CD4-positive, alpha-beta T cell treated with Interleukin-17A for 1 hour (primary cell): Measurements from ENCODE around the gene PLCD3.
"Not testable (repeated sequence)": the region's sequence is repeated elsewhere in the genome, so short reads cannot be mapped to it uniquely, and the experiment has no call there.

Source experiments
- DNase-seq: peaks from one replicate; pipeline ENCODE4 v3.0.0-alpha.2; 2020

The PLCD3 gene

DNA sequence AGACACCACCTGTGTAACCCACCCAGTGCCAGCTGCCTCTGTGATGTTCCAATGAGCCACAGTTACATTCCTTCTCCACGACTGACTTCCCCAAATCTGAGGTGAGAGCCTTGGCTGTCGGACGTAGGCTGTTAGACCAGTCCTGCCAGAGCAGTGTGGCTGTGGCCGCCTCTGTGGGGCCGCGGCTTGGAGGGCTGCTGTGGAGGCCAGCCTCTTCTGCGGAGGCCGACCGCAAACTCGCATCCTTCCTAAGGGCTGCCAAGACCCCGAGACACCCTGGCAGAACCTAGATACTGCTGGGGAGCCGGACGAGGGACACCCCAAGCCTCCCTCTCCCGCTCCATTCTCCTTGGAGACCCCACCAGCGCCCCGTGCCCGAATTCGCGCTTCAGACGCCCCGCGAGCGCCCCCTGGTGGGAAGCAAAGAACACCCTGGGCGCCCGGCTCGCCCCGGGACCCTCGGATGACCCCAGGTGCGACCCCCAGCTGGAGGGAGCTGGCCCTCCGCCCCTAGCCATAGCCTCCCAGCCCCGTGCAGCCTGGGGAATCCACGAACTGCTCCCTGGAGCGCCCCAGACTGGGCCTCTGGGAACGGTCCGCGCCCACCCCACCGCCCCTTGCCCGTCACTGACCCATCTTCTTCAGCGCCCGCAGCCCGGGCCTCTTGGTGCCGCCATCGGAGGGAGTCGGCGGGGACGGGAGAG, 547 bp downstream of the PLCD3 start:
- DNase-seq, result peak; percentile 37

DNA sequence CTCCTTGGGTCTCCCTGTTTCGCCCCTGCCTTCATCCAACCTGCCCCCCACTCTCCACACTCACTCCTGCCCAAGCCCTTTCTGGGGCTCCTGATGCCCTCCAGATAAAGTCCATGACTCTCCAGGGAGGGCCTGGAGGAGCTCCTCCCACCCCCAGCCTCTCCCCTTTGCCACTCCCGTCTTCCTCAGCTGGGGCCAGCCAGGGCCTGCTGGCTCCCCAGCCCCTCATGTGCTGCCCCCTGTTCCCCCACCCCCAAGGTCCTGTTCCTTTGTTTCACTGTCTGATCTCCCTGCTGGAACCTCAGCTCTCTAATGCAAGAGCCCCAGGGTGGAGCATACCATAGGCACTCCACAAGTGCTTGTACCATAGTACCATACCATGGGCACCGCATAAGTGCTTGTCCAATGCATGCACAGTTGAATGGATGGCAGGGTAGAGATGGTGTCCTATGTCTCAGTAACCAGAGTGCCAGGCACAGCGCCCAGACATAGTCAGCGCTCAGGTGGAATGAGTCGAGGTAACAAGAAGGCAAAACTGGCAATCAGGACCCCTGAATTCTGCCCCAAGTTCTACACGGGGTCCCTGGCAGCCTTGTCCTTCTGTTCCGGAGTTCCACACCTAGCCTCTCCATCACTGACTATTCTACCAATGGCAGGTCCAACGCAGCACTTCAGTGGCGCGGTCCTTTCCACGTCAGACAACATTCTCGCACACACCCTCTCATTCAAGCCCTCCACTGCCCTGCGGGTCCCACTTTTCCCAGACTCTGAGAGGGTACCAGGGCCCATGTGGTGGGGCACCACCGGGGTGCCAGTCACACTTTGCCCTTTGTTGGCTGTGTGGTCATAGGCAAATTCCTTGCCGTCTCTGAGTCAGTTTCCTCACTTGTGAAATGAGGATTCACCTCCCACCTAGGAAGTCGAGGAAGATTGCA, 1.4 kb downstream of the PLCD3 start:
- no peak for DNase-seq

DNA sequence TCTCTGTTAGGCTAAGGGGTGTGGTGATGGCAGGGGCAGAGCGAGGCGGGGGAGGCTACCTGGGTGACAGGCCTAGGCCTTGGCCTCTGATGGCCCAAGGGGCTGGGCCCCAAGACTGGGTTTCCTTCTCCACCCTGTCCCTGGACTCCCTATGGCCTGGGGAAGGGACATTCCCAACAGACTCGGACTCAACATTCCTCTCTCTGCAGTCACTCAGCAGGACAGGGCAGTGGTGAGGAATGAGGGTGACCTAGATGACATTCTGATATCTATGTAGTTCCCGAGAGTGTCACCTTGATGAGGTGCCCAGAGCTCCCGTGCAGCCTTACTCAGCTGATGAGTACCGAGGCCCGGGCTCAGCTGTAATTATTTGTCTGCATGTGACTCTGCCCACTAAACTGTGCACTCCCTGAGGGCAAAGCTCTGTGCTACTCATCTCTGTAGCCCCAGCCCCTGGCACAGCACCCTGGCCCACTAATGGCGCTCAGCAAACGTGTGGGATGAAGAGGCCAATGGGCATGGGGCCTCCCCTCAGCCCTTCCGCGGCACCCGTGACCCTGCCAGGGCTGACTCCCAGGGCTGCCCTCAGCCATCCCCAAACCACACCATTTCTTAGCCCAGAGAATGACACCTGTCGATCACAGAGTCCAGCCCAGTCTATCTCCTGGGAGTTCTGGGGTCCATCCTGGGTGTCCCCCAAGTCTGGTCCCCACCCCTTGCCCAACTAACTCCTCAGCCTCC, 2.2 kb downstream of the PLCD3 start:
- no peak for DNase-seq

DNA sequence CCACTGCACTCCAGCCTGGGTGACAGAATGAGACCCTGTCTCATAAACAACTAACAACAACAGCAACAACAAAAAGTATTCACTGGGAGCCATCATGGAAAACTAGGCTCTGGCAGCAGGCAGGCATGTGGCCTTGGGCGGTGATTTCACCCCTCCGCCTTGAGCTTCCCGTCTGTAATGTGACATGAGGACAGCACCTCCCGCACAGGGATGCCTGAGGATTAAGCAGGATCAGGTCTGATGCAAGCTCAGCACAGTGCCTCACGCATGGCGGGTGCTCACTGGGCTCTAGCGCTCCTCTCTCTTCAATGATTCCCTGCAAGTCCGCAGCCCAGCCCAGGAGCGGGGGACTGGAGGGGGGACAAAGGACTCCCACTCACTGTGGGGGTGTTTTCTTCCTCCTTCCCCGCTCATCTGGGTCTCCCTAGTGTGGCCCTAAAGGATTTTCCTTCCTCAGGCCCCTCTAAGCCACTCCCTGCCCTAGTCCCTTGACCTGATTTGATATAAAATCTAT, 2.8 kb downstream of the PLCD3 start:
- DNase-seq, result no peak

DNA sequence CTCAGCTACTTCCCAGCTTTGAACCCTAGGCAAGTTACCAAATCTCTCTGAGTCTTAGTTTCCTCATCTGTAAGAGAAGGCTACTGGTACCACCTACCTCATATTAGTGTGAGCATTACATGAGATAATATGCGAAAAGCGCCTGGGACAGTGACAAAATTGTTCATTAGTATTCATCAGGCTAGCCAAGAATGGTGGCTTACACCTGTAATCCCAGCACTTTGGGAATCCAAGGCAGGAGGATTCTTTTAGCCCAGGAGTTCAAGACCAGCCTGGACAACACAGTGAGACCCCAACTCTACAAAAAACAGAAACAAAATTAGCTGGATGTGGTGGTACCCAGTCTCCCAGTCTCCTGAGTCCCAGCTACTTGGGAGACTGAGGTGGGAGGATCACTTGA, 3.3 kb downstream of the PLCD3 start:
- DNase-seq, result no peak

DNA sequence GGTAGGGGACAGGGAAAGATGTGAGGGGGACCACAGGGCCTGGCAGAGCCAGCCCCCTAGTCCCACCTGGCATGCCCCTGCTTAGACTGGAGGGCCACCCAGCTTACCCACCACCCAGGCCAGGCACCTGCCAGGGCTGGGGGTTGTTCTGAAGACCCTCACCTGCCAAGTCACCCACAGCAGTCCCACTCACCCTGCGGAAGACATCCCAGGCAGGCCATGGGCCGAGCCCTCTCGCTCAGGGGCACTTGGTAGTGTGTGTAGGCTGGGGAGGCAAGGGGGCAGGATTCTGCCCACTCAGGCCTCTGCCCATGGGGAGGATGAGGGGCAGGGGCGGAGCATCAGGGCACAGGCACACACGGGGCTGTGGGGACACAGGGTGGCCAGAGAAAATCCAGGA, 4.0 kb downstream of the PLCD3 start:
- DNase-seq, result no peak

DNA sequence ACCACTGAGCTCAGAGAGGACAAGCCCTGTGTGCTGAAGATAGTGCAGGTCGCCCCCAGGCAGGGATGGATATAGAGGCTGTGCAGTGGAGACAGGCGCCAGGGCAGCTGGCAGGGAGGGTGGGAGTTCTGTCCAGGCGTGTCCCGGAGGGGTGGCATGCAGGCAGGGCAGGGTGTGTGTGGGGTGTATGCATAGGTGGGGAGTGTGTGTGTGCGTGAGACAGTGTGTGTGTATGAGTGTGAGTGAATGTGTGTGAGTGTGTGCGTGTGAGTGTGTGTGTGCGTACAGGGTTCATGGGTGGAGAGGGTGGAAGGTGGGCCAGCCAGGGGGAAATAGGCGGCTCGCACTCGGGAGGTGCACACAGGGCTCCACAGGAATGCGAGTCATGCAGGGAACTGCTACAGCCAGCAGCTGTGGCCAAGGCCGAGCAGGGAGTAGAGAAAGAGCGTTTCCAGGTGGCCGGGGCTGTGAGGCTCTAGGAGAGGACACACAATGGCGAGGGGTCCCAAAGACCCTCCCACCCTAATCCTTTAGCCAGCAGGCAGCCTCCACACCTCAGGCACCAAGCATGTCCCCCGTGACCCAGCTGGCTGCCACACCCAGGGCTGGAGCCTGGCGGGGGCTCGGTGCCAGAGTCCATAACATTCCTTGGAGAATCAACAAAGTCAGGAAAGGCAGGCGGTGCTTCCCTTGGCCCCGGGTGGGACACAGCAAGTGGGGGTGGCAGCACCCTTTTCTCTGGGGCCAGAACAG, 4.6 kb downstream of the PLCD3 start:
- DNase-seq, result no peak

DNA sequence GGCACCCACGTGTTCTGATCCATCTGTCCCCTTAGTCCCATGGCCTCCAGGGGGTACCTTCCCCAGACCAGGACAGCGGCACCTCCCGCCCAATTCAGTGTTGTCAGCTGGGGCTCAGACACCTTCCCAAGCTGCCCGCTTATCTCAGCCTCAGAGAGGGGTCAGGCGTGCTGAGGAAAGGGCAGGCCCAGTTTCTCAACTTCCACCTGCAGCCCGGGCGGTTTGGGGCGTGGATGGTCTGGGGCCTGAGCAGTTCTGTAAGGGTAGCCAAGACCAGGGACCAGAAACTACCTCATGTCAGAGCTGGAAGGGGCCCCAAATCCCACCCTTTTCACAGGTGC, 5.1 kb downstream of the PLCD3 start:
- DNase-seq, result no peak

DNA sequence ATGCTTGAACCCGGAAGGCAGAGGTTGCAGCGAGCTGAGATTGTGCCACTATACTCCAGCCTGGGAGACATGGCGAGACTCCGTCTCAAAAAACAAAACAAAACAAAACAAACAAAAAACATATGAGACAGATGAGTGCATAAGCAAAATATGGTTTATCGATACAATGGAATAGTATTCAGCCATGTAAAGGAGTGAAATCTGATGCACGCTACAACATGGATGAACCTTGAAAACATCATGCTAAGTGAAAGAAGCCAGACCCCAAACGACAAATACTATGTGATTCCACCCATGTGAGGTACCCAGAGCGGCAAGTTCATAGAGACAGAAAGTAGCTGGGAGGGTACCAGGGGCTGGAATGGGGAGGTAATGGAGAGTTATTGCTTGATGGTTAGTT, 6.8 kb downstream of the PLCD3 start:
- no peak for DNase-seq

DNA sequence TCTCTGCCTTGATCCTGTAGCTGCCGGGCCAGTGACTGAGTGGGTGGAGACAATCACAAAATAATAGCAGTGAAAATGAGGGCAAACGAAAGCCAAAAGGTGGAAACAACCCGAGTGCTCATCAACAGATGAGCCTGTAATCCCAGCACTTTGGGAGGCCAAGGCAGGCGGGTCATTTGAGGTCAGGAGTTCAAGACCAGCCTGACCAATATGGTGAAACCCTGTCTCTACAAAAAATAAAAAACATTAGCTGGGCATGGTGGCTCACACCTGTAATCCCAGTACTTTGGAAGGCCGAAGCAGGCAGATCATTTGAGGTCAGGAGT, 7.6 kb downstream of the PLCD3 start:
- not testable (repeated sequence) for DNase-seq

DNA sequence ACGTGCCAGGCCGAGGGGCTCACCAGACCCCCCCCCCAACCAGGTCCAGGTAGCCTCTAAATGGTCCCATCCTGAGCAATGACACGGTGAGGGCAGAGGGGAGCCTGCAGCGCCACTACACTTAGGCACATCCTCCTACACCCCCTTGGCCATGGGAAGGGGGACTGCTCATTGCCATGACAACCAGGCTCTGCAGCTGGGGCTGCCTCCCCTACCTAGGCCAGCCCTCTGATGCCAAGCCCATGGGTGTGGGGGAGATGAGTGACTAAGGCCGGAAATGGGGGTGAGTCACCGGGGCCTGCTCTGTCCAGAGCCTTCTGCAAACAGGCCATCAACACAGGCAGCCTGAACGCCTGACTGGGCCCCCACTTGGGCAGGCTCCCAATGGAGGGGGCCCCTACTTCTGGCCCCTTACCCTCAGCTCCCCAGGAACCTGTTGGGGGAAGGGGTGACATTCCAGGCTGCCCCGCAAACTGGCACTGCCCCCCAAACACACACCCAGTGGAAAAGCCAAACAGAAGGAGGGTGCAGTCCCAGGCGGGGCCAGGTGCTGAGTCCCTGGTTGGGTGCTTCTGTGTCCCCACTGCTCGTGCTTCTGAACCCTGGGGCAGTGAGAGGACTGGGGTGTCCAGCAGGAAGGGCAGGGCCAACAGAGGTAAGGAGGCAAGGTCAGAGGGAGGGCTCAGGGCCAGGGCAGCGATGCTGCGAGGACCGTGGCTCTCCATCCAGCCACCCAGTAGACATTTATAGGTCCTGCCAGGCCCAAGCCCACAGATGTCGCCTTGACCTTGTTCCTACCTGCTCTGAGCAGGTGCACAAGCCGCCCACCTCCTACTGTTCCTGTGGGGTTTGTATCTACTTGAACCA, 8.2 kb downstream of the PLCD3 start:
- peak; percentile 12 for DNase-seq

DNA sequence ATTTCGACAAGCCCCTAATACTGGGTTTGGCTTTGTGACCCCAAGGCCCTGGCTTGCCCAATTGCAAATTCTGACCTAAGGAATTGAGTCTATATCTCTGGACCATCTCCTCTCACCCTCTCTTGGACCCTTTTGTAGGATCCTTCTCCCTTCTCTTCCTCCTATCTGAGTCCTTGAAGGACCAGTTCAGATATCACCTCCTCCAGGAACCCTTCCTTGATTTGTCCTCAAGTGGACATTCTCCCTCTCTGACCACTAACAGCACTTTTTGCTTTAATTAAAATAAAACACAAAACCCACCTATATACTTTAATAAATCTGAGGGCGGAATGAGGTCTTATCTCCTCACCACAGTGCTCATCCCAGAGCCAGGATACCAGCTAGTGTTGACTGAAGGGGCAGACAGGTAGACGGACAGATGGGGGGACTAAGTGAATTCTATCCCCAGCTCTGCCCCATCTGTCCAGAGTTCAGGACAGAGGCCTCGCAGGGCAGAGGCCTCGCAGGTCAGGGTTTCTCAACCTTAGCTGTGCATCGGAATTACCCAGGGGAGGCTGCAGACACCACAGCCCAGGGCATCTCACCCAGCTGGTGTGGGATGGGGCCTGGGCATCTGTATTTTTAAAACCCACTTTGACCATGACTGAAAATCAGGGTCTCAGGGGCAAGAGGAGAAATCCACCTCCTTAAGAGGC, 9.1 kb downstream of the PLCD3 start:
- no peak for DNase-seq

DNA sequence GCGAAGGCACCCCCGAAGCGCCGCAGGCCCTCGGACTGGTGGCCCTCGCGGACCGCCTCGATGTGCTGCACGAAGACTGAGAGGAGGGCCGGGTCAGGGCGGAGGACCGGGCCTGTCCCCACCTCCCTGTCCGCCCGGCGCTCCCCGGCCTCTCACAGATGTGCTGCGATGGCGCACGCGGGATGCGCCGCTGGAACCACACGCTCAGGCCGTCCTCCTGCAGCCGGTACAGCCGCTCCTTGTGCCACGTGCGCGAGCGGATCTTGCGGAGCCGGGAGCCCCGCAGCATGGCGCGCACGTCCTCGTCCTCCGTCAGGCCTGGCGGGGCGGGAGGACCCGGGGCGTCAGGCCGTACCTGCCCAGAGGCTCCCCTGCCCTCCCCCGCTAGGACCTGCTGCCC, 11.3 kb downstream of the PLCD3 start:
- no peak for DNase-seq

DNA sequence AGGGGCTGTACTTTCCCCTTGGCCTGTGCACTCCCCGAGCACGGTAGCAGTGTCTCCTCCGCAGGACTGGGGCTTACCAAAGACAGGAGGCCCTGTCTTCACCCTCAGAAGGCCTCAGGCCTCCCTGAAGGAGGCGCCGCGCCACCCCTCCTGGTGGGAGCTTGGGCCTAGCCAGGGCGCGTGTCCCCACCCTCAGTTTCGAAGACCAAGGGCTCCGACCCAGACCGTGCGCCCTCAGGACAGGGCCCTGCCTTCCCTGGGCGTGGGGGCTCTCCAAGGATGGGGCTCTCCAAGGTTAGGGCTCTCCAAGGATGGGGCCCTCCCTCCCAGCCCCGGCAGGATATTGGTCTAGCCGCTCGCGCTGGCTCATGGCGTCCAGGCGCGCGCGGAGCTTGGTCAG, 11.8 kb downstream of the PLCD3 start:
- no peak for DNase-seq

DNA sequence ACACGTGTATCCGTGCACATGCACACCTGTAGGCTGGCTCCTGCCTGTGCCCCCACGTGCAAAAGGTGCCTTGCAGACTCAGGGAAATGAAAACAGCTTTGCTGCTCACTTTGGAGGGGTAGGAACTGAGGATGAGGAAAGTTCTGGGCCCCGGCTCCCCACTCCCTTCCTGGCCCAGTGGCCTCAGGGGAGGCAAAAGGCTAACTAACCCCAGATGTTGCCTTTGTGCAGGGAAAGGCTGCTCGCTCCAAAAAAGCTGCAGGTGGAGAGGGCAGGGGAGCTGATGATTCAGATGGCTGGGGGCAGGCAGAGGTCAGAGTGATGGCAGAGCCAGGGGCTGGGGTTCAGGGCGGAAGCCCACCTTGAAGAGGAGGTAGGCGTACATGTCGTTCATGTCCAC, 12.4 kb downstream of the PLCD3 start:
- no peak for DNase-seq

DNA sequence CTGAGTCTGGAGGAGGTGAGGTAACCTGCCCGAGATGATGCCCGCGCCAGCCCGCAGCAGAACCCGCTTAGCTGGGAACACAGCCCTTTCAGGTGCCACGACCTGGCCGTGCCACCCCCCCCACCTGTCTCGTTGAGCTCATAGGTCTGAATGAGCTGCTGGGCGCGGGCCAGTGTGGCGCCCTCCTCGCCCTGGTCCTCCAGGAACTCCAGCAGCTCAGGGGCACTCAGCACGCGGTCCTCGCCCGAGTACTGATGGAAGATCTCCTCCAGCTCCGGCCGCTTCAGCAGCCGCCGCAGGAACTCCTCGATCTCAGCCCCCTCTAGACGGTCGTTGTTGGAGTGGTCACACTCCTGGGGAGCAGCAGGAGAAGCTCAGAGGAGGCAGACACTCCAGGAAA, 13.6 kb downstream of the PLCD3 start:
- DNase-seq, result no peak

DNA sequence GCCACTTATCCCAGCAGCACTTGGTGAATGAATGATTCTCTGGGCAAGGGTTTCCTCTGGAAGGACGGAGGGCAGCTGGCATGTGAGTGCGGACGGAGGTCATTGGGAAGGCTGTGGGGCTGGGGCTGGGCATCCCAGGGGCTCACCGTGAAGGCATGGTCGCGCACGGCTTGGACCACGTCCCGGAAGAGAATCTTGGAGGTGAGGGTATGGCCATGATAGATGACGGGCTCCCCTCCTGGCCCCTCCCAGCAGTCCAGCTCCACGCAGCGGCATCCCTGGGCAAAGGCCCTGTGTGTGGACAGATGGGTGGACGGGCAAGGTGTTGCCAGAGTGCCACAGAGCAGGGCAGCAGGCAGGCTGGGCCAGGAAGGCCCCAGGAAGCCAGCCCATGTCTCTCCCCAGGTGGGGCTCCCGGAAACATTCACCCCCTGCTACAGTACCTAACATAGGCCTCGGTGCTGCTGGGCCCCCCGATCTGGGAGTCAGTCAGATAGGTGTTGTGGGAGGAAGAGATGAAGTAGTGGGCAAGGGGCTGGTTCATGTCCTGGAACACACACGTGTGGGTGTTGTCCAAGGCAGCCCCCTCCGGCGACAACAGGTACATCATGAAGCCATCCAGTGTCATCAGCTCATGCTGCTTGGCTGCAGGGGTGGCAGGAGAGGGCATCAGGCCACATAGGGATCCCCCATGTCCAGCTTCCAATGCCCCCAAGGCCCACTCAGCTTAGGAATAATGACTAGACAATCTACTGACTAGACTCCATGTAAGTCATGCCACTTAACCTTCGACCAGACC, 14.3 kb downstream of the PLCD3 start:
- no peak for DNase-seq

DNA sequence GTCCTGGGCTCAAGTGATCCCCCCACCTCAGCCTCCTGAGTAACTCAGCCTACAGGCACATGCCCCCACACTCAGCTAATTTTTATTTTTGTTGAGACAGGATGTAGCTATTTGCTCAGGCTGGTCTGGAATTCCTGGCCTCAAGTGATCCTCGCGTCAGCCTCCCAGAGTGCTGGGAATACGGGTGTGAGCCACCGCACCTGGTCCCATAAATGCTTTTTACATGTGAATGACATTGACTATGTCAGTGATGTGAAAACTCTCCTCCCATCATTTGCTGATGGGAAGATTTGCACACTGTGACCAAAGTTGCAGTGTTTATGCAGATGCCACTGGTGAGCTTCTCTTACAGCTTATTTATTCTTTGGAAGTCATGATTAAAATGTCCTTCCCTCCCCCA, 15.0 kb downstream of the PLCD3 start:
- no peak for DNase-seq

DNA sequence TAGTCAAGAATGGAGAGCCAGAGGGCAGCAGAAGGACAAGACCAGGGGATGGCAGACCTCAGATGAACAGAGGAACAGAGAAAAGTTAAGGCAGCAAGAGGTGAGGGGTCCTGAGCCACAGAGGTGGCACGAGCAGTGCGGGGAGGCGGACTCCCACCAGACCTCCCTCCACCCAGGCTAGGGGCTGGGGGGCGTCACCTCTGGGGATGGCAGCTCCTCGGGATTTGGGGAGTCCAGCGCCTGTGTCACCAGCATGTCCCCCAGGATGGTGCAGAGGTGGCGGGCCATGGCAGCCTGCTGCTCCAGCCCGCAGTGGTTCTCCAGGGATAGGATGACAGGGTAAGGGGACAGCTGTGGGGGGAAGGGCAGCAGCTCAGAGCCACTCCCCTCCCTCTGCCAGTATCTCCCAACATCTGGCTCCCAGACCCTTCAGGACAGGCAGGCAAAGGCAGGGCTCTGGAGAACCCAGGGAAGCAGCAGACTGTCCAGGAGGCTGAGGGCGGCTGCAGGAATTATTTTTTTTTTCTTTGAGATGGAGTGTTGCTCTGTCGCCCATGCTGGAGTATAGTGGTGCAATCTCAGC, 15.8 kb downstream of the PLCD3 start:
- DNase-seq, result no peak

DNA sequence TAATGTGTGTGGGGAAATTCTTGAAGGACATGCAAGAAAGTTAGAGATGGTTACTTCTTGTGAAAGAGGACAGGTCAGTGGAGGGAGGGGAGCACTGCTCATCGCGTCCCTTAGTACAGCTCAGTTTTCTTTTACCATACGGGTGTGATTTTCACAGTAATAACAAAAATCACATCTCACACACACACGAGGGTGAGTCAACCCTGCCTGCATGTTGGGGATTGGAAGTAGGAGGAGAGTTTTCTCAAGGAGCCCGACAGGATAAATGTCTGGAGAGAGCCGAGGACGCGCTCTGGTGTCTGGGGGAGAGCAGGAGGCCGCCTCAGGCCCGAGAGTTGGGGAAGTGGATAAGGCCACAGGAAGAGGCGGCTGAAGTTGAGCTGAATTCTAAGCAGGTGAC, 16.4 kb downstream of the PLCD3 start:
- no peak for DNase-seq
